Measurements from ENCODE around the gene MED27. TPM values are rescaled to one million over a fixed set of nuclear protein-coding genes. Genes with fewer than 3 reads are reported as not detected.
"Not testable (repeated sequence)": the region's sequence is repeated elsewhere in the genome, so short reads cannot be mapped to it uniquely, and the experiment has no call there.

Gene MED27
- total RNA-seq, 1 donor from 2014 or later, result 27.3 TPM

- intact Hi-C loops (cut with micrococcal nuclease), result no loop called here
These were observed 152.6 kb downstream of the MED27 start for GRCh38 chr9:131927091-131927490.

GRCh38 chr9:131926360-131926922 lies 153.2 kb downstream of the MED27 start:
- intact Hi-C loops (cut with micrococcal nuclease), result no loop called here

- intact Hi-C loops (cut with micrococcal nuclease), result no loop called here
These were observed 153.9 kb downstream of the MED27 start for GRCh38 chr9:131925677-131926177.

- intact Hi-C loops (cut with micrococcal nuclease), result no loop called here
These were observed 155.9 kb downstream of the MED27 start for GRCh38 chr9:131923766-131924165.

- intact Hi-C loops (cut with micrococcal nuclease), result no loop called here
These were observed 156.5 kb downstream of the MED27 start for GRCh38 chr9:131923132-131923671.

DNA sequence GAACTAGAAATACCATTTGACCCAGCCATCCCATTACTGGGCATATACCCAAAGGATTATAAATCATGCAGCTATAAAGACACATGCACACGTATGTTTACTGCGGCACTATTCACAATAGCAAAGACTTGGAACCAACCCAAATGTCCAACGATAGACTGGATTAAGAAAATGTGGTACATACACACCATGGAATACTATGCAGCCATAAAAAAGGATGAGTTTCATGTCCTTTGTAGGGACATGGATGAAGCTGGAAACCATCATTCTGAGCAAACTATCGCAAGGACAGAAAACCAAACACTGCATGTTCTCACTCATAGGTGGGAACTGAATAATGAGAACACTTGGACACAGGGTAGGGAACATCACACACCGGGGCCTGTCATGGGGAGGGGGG lies 158.0 kb downstream of the MED27 start:
- intact Hi-C loops (cut with micrococcal nuclease), result not testable (repeated sequence)

DNA sequence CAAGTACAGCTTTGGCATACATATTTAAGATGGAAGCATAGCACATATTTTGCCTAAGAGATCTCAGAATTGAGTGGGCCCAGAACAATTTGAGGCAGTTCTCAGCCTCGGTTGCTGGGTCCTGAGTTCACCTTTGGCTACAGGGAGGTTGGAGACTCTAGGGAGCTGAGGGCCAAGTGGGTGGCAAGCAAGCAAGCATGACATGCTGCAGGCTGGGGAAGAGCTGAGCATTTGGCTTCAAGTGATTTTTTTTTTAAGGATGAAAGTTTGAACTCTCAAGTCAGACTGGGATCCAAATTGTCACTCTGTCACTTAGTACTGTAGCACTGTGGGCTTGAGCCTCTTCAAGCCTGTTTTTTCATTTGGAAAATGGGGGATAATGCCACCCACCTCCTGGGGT lies 160.5 kb downstream of the MED27 start:
- intact Hi-C loops (cut with micrococcal nuclease), result no loop called here

- intact Hi-C loops (cut with micrococcal nuclease), result no loop called here
These were observed 161.2 kb downstream of the MED27 start for GRCh38 chr9:131918481-131918880.

DNA sequence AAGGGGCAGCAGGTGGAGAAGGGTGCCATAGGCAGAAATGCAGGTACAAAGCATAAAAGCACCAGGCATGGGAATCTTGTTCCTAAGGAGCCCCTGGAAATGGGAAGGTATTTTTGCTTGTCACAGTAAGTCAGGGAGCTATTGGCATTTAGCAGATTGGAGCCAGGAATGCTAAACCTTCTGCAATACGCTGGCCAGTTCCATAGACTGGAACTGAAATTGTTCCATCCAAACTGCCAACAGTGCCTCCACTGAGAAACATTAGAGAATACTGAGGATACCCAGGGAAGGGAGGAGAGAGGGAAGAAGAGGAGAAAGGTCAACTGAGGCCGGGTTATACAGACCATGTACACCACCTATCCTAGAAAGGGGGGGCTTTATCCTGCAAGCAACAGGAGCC lies 162.7 kb downstream of the MED27 start:
- intact Hi-C loops (cut with micrococcal nuclease), result no loop called here

DNA sequence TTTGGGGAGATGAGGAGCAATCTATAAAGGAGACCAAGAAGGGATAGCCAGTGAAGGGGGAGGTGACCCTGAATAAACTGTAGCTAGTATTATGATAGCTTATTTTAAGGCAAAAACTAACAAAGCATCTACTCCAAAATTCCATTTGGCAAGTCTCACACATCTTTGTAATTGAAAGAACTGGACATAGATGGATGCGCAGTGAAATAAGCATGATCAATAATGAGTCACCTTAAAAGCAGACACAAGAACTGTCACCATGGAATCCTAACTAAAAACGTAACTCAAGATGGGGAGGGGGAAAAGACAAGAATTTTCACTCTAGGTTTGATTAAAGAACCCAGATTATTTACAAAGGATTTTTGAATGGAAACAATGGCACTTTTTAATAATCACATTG lies 164.5 kb downstream of the MED27 start:
- intact Hi-C loops (cut with micrococcal nuclease), result no loop called here

- intact Hi-C loops (cut with micrococcal nuclease), result no loop called here
These were observed 167.0 kb downstream of the MED27 start for GRCh38 chr9:131912671-131913070.

DNA sequence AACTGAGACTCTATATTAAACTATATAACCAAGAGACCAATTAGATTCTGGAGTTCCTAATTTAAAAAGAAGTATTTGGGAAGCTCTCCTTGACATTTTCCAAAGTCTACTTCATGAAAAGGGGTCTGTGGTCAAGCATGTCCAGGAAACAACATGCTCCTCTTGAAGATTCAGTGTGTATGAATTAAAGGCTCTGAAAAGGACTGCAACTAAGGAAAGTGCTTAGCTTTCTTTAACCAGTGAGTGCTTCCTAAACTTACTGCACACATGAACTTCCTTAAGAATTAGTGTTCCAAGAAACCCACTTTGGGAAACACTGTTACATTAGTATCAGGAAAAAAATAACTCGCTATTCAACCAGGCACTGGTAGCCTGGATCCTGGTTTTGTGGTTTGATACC lies 167.6 kb downstream of the MED27 start:
- intact Hi-C loops (cut with micrococcal nuclease), result no loop called here

GRCh38 chr9:131910572-131910971 lies 169.1 kb downstream of the MED27 start:
- intact Hi-C loops (cut with micrococcal nuclease), result no loop called here

GRCh38 chr9:131905144-131905543 lies 174.5 kb downstream of the MED27 start:
- intact Hi-C loops (cut with micrococcal nuclease), result no loop called here

- intact Hi-C loops (cut with micrococcal nuclease), result no loop called here
These were observed 180.1 kb downstream of the MED27 start for GRCh38 chr9:131899296-131900228.

DNA sequence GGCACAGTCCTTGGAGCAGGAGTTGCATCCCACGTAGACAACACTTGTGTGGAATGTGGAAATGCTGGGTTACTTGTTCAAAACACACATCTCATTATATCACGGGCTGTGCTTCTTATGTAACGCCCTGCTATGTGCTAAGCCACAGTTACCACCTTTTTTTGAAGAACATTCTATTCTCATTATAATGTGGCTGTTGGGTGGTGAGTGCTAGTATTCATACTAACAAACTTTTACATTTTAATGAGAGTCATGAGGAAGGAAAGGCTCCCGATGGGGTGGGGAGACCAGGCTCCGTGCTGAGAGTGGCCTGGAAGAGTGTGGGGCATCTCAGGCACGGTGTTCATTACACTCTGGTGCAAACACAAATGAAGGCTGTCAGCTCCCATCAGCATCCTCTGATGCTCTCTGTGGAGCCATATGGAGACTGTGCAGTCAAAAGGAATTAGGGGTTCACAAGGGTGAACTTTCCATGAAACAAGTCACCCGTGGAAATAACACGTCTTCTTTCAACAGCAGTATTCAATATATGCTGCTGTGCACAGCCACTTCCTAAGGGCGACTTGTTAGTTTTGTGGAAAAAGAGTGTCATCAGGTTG lies 186.7 kb downstream of the MED27 start:
- intact Hi-C loops (cut with micrococcal nuclease), result no loop called here

- intact Hi-C loops (cut with micrococcal nuclease), result no loop called here
These were observed 187.4 kb downstream of the MED27 start for GRCh38 chr9:131892162-131892707.

DNA sequence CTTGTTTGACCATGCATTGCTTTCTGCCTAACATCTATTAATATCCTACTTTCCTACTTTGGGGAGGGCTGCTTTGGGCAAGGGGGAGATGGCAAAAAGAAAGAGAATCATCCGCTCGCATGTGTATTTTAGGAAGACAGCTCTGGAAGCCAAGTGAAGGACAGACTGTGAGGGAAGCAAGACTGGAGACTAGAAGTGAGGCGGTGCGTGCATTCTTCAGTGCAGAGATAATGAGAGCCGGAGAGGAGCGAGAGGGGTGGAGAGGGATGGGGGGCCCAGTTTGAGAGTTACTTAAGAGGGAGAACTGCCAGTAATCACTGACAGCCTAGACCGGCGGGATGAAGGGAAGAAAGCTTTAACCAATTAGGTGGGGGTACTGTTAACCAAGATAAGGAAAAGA lies 188.1 kb downstream of the MED27 start:
- intact Hi-C loops (cut with micrococcal nuclease), result no loop called here

DNA sequence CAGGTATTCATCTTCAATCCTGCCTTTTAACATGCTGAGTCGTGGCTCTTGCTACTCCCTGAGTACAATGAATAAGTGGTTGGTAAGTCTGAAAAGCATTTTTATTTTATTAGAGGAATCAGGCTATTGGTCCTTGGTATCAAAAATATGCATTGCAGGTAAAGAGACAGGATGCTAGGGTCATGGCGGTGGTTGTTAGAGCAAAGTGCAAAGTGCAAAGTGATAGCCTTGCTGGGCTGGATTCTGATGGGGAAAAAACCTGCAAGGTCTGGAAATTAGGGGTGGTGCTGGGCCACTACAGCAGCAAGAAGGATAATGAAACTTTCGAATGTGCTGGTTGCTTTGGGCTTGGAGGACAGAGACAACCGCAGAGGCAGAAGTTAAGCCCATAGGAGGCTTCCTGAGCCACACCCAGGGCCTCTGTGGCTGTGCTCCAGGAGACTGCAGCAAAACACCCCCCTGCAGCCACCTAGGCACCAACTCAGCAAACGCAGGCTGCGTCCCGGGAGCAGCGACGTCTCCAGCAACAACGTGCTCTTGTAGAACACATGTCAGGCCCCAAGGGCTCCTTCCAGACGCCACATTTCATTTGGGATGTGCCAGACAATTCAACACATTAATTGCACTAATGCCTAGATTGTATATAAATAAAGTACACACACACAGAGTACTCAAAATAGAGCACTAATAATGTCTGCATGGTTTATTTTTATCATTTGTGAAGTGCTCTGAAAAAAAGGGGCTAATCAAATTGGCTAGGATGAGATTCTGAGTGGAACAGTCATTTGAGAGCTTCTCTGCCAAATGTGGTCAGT lies 190.0 kb downstream of the MED27 start:
- intact Hi-C loops (cut with micrococcal nuclease), result no loop called here

DNA sequence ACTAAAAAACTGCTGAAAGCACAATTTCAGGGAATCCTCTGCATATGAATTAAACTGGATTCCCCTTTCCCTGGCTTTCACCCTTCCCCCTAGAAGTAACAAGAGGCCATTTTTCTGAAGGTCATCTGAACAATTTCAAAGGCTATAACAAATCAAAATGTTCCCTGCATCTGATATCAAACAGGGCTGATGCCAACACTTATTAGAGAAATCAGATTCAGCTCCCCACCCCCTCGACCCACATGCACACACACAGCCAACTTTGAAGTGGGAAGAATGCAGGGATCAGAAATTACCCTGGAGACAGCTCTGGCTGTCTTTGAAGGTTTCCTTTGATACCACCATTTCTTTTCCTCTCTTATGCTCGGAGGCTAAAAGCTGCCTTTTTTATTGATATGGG lies 190.7 kb downstream of the MED27 start:
- intact Hi-C loops (cut with micrococcal nuclease), result no loop called here

DNA sequence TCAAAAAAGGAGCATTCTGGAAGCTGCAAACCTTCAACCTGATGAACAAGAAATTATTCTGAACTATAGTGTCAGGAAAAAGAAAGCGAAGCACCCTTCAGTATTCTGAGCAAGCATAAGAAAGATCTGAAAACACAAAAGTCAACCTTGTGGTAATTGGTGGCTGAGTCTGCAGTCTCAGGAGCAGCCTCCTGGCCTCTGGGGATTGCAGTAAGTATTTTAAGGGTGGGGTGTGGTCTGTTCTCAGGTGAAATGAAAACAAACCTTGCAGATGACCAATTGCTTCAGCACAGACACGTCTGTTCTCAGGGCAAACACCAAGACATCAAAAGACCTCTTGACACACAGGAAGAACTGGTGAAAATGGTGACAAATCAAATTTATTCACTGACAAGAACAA lies 192.0 kb downstream of the MED27 start:
- intact Hi-C loops (cut with micrococcal nuclease), result no loop called here

Measured in T-helper 2 cell treated with Interferon-gamma antibody and Interleukin-4, amounts not matched to agents 100 ng/mL and 5 ng/mL, for 36 hours (primary cell).